HEK293 (cell line): Measurements from ENCODE around the gene LBHD1.

ENCODE experiments used
- GFI1B ChIP-seq: fragments of 450-650 bp; formaldehyde crosslinking; IDR thresholded peaks from 2 replicates; pipeline ENCODE4 v1.5.1; 2016; ENCODE audit warnings: missing biosample characterization, missing genetic modification characterization
- HIC1 ChIP-seq: fragments of 450-650 bp; formaldehyde crosslinking; IDR thresholded peaks from 2 replicates; pipeline ENCODE4 v1.5.1; 2016; ENCODE audit warnings: missing biosample characterization, missing genetic modification characterization
- INSM2 ChIP-seq: fragments of 450-650 bp; formaldehyde crosslinking; IDR thresholded peaks from 2 replicates; pipeline ENCODE4 v1.5.1; 2016; ENCODE audit warnings: missing biosample characterization, missing genetic modification characterization
- KLF10 ChIP-seq: fragments of 450-650 bp; IDR thresholded peaks from 2 replicates; pipeline ENCODE4 v1.5.1; 2018; ENCODE audit warnings: missing biosample characterization, mild to moderate bottlenecking, missing genetic modification characterization
- KLF17 ChIP-seq: fragments of 450-650 bp; formaldehyde crosslinking; IDR thresholded peaks from 2 replicates; pipeline ENCODE4 v1.5.1; 2016; ENCODE audit warnings: missing biosample characterization, missing genetic modification characterization
- PRDM4 ChIP-seq: fragments of 450-650 bp; formaldehyde crosslinking; IDR thresholded peaks from 2 replicates; pipeline ENCODE4 v1.5.1; 2017; ENCODE audit warnings: missing biosample characterization, missing genetic modification characterization
- SCRT2 ChIP-seq: fragments of 450-650 bp; formaldehyde crosslinking; IDR thresholded peaks from 2 replicates; pipeline ENCODE4 v1.5.1; 2016; ENCODE audit warnings: missing biosample characterization, missing genetic modification characterization
- WT1 ChIP-seq: fragments of 450-650 bp; formaldehyde crosslinking; IDR thresholded peaks from 2 replicates; pipeline ENCODE4 v1.5.1; 2016; ENCODE audit warnings: missing biosample characterization, missing genetic modification characterization
- ZBTB26 ChIP-seq: fragments of 450-650 bp; formaldehyde crosslinking; optimal IDR thresholded peaks from 2 replicates; pipeline ENCODE3; 2016; ENCODE audit warnings: missing biosample characterization, mild to moderate bottlenecking, missing genetic modification characterization
- ZBTB6 ChIP-seq: fragments of 450-650 bp; formaldehyde crosslinking; IDR thresholded peaks from 2 replicates; pipeline ENCODE4 v1.5.1; 2017; ENCODE audit warnings: missing biosample characterization, missing genetic modification characterization
- ZNF169 ChIP-seq: fragments of 450-650 bp; formaldehyde crosslinking; IDR thresholded peaks from 2 replicates; pipeline ENCODE4 v1.5.1; 2016; ENCODE audit warnings: missing biosample characterization, missing genetic modification characterization
- ZNF174 ChIP-seq: fragments of 450-650 bp; formaldehyde crosslinking; IDR thresholded peaks from 2 replicates; pipeline ENCODE4 v1.5.0; 2017; ENCODE audit warnings: missing biosample characterization, mild to moderate bottlenecking, missing genetic modification characterization
- ZNF19 ChIP-seq: fragments of 450-650 bp; formaldehyde crosslinking; IDR thresholded peaks from 2 replicates; pipeline ENCODE4; 2016; ENCODE audit warnings: missing biosample characterization, missing genetic modification characterization, low read depth
- ZNF274 ChIP-seq, 2 experiments: fragments of 200-500 bp in 1 of 2; fragments of 450-650 bp in 1 of 2; sonication (Bioruptor generic) in 1 of 2; formaldehyde crosslinking in 1 of 2; IDR thresholded peaks; 2 replicates each; pipeline versions ENCODE4 v1.5.1 to v1.6.1; 2014 to 2016; ENCODE audit warnings: borderline replicate concordance in 1 of 2, inconsistent platforms in 1 of 2, low read length in 1 of 2, missing biosample characterization in 1 of 2, missing genetic modification characterization in 1 of 2
- ZNF423 ChIP-seq: fragments of 450-650 bp; formaldehyde crosslinking; IDR thresholded peaks from 2 replicates; pipeline ENCODE4 v1.5.1; 2016; ENCODE audit warnings: missing biosample characterization, missing genetic modification characterization
- ZNF449 ChIP-seq: fragments of 450-650 bp; formaldehyde crosslinking; IDR thresholded peaks from 2 replicates; pipeline ENCODE4 v1.5.1; 2017; ENCODE audit warnings: missing biosample characterization, mild to moderate bottlenecking, missing genetic modification characterization, moderate library complexity
- ZNF510 ChIP-seq: fragments of 450-650 bp; formaldehyde crosslinking; IDR thresholded peaks from 2 replicates; pipeline ENCODE4 v1.5.1; 2018; ENCODE audit warnings: mild to moderate bottlenecking, missing genetic modification characterization, missing biosample characterization; ENCODE audit not compliant: insufficient replicate concordance
- ZNF549 ChIP-seq: fragments of 450-650 bp; IDR thresholded peaks from 2 replicates; pipeline ENCODE4 v1.5.1; 2018; ENCODE audit warnings: missing biosample characterization, missing genetic modification characterization, mild to moderate bottlenecking, inconsistent platforms, moderate library complexity
- ZNF624 ChIP-seq: fragments of 450-650 bp; formaldehyde crosslinking; IDR thresholded peaks from 2 replicates; pipeline ENCODE4 v1.5.1; 2017; ENCODE audit warnings: missing biosample characterization, missing genetic modification characterization
- ZNF664 ChIP-seq: fragments of 450-650 bp; formaldehyde crosslinking; IDR thresholded peaks from 2 replicates; pipeline ENCODE4 v1.5.1; 2016; ENCODE audit warnings: missing biosample characterization, missing genetic modification characterization
- ZNF704 ChIP-seq: fragments of 450-650 bp; formaldehyde crosslinking; IDR thresholded peaks from 2 replicates; pipeline ENCODE4 v1.5.1; 2016; ENCODE audit warnings: missing biosample characterization, missing genetic modification characterization
- ZNF830 ChIP-seq: fragments of 450-650 bp; IDR thresholded peaks from 2 replicates; pipeline ENCODE4 v1.5.0; 2018; ENCODE audit warnings: missing biosample characterization, missing genetic modification characterization, low read depth, mild to moderate bottlenecking, moderate library complexity
- ZNF837 ChIP-seq: fragments of 450-650 bp; formaldehyde crosslinking; IDR thresholded peaks from 2 replicates; pipeline ENCODE4 v1.5.1; 2016; ENCODE audit warnings: missing biosample characterization, missing genetic modification characterization
- ZSCAN23 ChIP-seq: fragments of 450-650 bp; formaldehyde crosslinking; IDR thresholded peaks from 2 replicates; pipeline ENCODE4 v1.5.1; 2016; ENCODE audit warnings: missing biosample characterization, missing genetic modification characterization
- ZSCAN30 ChIP-seq: fragments of 450-650 bp; IDR thresholded peaks from 2 replicates; pipeline ENCODE4 v1.5.1; 2018; ENCODE audit warnings: missing biosample characterization, mild to moderate bottlenecking, missing genetic modification characterization, moderate library complexity

LBHD1 gene

GRCh38 chr11:62705880-62706849 lies 34.1 kb upstream of the LBHD1 start (continued):
- TF ChIP-seq GFI1B (tag by site-specific recombination) (0 out of 2 replicates have a peak, but pooled peaks have one; percentile 20), ZBTB26 (tag by site-specific recombination) (peak; percentile 31), ZNF274 (IDR thresholded peaks at IDR 0.05; ENCODE audit: low read length) (no peak), ZNF274 (tag by site-specific recombination; IDR thresholded peaks at IDR 0.05; ENCODE audit: borderline replicate concordance) (no peak), ZNF510 (no peak), ZNF830 (tag by site-specific recombination) (no peak), ZSCAN23 (tag by site-specific recombination) (no peak), ZNF704 (tag by site-specific recombination) (no peak), PRDM4 (tag by site-specific recombination) (no peak), ZBTB6 (no peak), ZNF423 (tag by site-specific recombination) (peak; percentile 32; the same call in 1 of the 2 replicates), ZNF174 (tag by site-specific recombination) (no peak), KLF10 (tag by site-specific recombination) (no peak), KLF17 (tag by site-specific recombination) (no peak; the same call in 1 of the 2 replicates), ZNF169 (tag by site-specific recombination) (no peak), INSM2 (tag by site-specific recombination) (no peak), ZNF624 (no peak), ZNF664 (tag by site-specific recombination) (no peak), ZNF549 (tag by site-specific recombination) (no peak), WT1 (tag by site-specific recombination) (0 out of 2 replicates have a peak, but pooled peaks have one; percentile 12), ZSCAN30 (no peak), HIC1 (tag by site-specific recombination) (peak; percentile 87), ZNF449 (tag by site-specific recombination) (no peak), ZNF19 (tag by site-specific recombination) (no peak), SCRT2 (tag by site-specific recombination) (peak; percentile 70), ZNF837 (tag by site-specific recombination) (no peak)
